PFSK-1 (cell line): Measurements from ENCODE around the gene GPR108.

Experiments
- FOXP2 ChIP-seq: optimal IDR thresholded peaks from 2 replicates; pipeline ENCODE3; 2011; ENCODE audit warnings: borderline replicate concordance, control low read depth, inconsistent platforms; ENCODE audit not compliant: insufficient read depth; ENCODE audit errors: extremely low read length, extremely low read depth
- POLR2AphosphoS5 ChIP-seq: IDR thresholded peaks from 2 replicates; pipeline ENCODE4 v1.6.1; 2012; ENCODE audit warnings: low read depth, mild to moderate bottlenecking, control low read depth, low read length, moderate library complexity
- REST ChIP-seq, 2 experiments: IDR thresholded peaks; 2 replicates each; pipeline versions ENCODE4 v1.6.1 to v1.8.0; 2011 to 2012; ENCODE audit warnings: low read depth in 2 of 2, low read length in 2 of 2, control low read depth in 1 of 2, inconsistent platforms in 1 of 2, mild to moderate bottlenecking in 1 of 2, moderate library complexity in 1 of 2; ENCODE audit not compliant: insufficient read depth in 1 of 2
- SIN3A ChIP-seq: IDR thresholded peaks from 2 replicates; pipeline ENCODE4 v1.6.1; 2012; ENCODE audit warnings: mild to moderate bottlenecking, low read length, moderate library complexity, borderline replicate concordance; ENCODE audit not compliant: insufficient read depth
- TAF1 ChIP-seq: IDR thresholded peaks from 2 replicates; pipeline ENCODE4 v1.6.1; 2012; ENCODE audit warnings: low read length, control low read depth, borderline replicate concordance; ENCODE audit not compliant: insufficient read depth

Gene GPR108

GRCh38 chr19:6734096-6734696 lies 3.2 kb downstream of the GPR108 start:
- TF ChIP-seq FOXP2: no peak
- no peak for TF ChIP-seq REST (IDR thresholded peaks at IDR 0.05; ENCODE audit: insufficient read depth in 1 of 2, low read depth in 2 of 2, low read length in 2 of 2)
- TF ChIP-seq TAF1: no peak
- no peak for TF ChIP-seq POLR2AphosphoS5
- no peak for TF ChIP-seq SIN3A

- TF ChIP-seq REST (IDR thresholded peaks at IDR 0.05; ENCODE audit: insufficient read depth in 1 of 2, low read depth in 2 of 2, low read length in 2 of 2) (no peak), FOXP2 (no peak), POLR2AphosphoS5 (no peak), SIN3A (no peak), TAF1 (no peak)
Observed at GRCh38 chr19:6733338-6734095, 3.9 kb downstream of the GPR108 start.

- TF ChIP-seq TAF1 (no peak), REST (IDR thresholded peaks at IDR 0.05; ENCODE audit: insufficient read depth in 1 of 2, low read depth in 2 of 2, low read length in 2 of 2) (no peak), FOXP2 (no peak), SIN3A (no peak), POLR2AphosphoS5 (no peak)
Observed at GRCh38 chr19:6732803-6733337, 4.5 kb downstream of the GPR108 start.

GRCh38 chr19:6731822-6732221 lies 5.6 kb downstream of the GPR108 start:
- TF ChIP-seq POLR2AphosphoS5 (no peak), SIN3A (no peak), TAF1 (no peak), REST (IDR thresholded peaks at IDR 0.05; ENCODE audit: insufficient read depth in 1 of 2, low read depth in 2 of 2, low read length in 2 of 2) (no peak)
